GM19395 (cell line): ENCODE results near the gene SLC12A3.

Source experiments
- ATAC-seq: cut with Tn5 transposase; IDR thresholded peaks from one replicate; pipeline ENCODE4 v1.9.1; 2021; ENCODE audit warnings: mild to moderate bottlenecking, moderate library complexity; ENCODE audit not compliant: unreplicated experiment

SLC12A3 gene

GRCh38 chr16:56938664-56939513, 73.9 kb downstream of the SLC12A3 start:
- ATAC-seq, result no peak

GRCh38 chr16:56939801-56940200, 74.8 kb downstream of the SLC12A3 start:
- no peak for ATAC-seq

DNA sequence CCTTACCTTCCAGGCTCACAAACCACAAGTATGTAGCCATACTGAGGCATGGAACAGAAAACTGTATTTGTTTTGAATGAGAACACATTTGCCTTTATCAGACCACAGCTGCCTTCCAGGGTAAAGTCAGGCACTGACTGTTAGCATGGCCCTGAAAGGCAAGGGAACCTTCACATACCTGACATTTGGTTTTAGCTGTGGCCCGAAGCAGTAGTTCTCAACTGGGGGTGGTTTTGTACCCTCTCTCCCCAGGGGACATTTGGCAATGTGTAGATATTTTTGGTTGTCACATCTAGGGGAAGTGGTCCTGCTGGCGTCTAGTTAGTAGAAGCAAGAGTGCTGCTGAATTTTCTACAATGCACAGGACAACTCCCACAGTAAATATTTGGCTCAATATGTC, 76.1 kb downstream of the SLC12A3 start:
- no peak for ATAC-seq

- ATAC-seq, result no peak
These were observed 76.9 kb downstream of the SLC12A3 start for GRCh38 chr16:56941856-56942331.

DNA sequence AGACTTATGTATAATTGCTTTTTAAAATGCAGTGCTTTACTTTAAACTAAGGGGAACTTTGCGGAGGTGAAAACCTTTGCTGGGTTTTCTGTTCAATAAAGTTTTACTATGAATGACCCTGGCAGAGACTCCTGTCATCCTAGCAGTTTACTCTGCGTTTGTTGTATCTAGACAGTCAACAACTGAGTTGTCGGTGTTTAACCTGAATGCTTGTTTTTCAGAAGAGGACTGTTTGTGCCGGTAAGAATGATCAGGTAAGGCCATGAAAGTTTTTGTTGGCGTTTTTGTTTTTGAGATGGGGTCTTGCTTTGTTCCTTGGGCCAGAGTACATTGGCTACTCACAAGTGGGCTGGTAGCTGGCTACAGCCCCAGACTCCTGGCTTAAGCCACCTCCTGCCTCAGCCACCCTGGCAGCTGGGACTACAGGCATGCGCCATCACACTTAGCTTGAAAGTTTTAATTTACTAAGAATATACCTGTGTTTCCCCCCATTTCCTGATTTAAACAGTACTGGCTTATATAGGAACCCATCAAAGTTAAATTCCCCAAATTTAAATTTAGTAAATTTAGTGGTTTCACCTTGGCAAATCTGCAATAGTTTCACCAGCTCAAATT, 78.9 kb downstream of the SLC12A3 start:
- ATAC-seq, result no peak

DNA sequence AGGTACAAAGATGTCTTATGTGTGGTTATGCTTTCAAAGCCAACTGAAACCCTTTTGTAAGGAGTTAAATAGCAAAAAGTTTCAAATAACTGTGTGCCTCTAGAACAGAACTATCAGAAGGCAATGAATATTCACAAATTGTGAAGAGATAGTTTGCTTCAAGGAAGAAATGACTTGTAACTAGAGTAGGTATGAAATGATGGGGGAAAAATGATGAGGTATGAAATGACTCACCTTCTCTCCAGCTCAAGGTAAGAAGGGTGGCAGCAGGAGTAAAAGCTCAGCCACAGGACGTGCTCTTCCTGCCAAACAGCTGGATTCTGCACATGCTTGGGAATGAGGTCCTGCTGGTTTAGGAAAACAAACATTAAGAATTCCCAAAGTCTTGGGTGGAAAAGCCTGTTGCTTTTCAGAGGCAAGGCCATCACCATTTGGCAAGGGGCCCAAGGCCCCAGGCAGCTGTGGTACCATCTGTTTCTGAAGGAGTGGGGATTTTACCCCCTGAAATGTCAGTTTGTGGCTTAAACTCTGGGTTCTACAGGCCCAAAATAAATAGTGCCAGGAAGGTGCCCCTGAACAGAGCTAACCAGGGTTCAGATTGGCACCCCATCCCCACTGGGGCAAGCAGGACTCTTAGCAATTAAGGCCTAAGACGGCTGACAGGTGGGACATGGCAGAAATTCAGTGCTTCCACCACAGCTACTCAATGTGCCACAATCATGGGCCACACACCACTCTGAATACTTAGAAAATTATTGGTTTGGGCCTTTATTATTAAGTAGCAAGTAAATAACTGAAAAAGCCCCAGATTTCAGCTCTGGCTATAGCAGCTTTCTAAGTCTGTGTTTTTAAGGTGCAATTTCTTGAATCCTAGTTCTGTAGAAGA, 80.2 kb downstream of the SLC12A3 start:
- ATAC-seq, result peak; percentile 40

DNA sequence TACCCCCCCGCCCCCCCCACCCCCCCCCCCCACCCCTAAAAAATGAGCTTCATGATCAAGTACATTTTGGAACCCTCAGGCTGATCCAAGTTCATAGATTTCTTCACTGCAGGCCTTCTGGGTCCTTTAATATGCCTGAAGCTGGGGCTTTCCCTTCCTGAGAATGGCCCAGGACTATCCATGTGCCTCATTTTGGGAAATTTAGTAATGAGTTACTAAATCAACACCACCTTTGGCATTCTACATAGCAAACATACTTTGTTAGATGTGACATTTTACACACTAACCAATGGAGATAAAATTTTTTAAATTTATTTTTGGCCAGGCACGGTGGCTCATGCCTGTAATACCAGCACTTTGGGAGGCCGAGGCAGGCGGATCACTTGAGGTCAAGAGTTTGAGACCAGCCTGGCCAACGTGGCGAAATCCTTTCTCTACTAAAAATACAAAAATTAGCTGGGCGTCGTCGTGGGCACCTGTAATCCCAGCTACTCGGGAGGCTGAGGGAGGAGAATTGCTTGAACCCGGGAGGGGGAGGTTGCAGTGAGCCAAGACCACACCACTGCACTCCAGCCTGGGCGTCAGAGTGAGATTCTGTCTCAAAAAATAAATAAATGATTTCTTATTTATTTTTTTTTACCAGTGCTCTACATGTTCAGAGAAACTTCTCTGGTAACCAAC, 81.0 kb downstream of the SLC12A3 start:
- ATAC-seq, result no peak

DNA sequence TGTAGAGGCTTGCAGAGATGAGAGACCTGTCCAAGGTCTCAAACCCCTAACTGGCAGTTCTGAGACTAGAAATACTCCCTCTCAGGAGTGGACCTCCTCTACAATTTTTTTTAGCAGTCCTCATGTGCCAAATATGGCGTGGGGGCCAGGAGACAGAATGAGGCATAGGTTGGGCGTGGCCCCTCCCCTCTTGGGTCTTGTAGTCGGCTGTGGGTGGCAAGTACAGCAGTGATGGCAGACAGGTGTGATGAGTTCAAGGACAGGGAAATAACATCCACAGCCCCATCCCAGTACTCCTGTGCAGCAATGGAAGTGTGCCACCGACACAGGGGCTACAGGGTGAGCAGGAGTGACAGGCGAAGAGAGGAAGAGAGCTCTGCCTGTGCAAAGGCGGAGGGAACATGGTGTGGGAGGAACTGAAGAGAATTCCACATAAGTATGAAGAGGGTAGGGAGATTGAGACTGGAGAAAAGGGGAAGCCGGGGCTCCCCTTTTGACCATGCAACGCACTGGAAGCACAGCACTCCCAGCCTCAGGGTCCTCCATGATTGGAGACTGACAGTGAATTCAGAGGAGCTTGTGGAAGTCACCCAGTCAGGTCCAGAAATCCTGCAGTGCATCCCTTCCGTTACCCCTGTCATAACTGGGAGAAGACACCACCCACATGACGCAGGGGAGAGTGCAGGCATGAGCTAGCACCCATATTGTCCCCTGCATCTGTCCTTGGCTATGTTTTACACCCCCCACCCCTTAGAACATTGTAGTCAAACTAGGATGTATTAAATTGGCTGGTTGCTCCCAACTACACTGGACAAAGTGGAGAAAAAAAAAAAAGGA, 82.0 kb downstream of the SLC12A3 start:
- no peak for ATAC-seq

- no peak for ATAC-seq
These were observed 82.6 kb downstream of the SLC12A3 start for GRCh38 chr16:56947604-56947995.

GRCh38 chr16:56948234-56948633, 83.2 kb downstream of the SLC12A3 start:
- ATAC-seq, result no peak

GRCh38 chr16:56950051-56950450, 85.0 kb downstream of the SLC12A3 start:
- ATAC-seq, result no peak

DNA sequence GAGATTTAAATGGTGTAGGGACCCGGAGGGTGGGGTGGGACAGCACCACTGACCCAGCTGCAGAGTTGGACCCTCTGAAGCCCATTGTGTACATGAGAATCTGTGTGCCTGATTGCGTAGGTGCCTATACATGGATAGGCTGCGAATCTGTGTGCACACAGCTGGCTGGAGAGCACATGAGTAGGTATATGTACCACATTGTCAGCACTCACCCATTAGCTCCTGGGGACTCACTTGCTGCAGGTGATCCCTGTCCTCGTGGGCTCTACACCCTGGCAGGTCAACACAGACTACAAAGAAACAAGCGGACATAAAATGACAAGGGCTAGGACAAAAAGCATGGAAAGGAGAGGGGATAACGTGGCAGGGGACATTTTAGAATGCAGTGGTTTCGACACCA, 85.4 kb downstream of the SLC12A3 start:
- no peak for ATAC-seq

DNA sequence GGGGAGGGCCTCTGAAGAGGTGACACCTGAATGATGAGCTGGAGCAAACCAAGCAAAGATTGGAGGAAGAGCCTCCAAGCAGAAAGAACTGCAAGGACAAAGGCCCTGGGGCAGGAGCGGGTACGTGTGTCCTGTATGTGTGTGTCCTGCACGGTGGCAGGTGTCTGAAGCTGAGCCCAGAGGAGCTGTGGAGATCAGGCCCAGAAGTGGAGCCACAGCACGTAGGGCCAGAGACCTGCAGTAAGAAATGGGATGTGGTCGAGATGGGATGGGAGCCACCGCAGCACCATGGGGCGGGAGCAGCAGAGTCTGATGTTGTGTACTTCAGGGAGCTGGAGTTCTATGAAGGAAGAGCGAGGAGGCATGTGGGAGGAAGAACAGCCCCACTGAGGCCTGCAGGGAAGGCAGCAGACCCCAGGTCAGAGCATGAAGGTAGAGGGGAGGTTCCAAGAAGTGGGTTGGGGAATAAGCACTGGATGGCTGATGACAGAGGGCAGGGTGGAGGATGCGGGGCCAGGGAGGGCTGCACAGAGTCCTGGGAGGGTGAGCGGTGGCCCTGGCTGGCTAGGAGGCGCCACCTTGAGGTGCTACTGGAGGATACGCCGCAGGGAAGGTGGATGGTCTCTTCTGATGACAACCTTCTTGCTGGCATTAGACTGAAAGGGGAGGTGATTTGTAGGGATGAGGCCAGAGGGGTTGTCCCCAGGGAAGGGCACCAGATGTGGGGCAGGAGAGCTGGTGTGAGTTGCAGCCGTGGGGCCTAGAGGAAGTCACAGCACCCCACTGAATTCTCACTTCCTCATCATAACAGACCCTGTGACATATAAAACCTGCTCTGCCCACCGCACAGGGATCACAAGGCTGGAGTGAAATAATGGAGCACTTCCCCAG, 86.1 kb downstream of the SLC12A3 start:
- peak; percentile 60 for ATAC-seq

DNA sequence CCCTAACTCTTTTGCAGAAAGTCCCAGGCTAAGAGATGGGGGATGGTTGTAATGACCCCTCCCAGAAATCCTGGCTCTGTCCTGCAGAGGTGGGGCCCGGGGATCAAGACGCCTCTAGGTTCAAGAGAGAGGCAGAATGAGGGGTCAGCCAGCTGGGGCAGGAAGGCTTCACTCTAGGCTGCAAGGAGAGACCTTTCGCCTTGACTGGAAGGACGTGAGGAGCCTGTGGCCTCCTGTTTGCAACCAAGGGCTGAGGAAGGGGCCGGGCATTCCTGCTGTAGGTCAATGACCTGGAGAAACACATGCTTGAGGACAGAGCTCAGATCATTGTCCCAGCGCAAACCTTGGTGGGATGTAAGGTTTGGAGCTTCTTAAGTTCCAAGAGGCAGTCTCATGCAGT, 88.0 kb downstream of the SLC12A3 start:
- no peak for ATAC-seq

DNA sequence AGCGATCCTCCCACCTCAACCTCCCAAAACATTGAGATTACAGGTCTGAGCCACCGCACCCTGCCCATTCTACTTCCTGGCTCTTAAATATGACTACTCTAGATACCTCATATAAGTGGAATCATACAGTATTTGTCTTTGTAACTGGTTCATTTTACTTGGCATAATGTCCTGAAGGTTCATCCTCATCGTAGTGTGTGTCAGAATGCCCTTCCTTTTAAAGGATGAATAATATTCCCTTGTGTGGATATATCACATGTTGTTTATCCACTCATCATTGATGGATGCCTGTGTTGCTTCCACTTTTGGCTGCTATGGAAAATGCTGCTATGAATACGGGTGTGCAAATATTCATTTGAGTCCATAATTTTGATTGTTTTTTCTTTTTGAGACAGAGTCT, 91.1 kb downstream of the SLC12A3 start:
- no peak for ATAC-seq

DNA sequence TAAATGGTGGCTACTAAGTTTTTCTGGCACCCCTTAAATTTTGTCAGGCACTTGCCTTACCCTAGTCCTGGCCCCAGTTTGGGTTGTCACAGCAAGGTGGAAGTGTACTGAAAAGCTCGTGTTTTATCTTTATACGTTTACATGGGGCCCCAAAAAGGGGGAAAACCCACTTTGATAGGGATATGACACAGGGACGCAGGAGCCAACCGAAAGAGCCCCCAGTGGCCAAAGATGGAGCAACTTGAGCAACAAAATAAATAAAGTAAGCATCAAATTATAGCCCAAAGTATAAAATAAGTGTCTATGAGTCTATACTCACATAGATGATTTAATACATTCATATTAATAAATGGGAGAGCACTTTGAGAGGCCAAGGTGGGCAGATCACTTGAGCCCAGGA, 91.7 kb downstream of the SLC12A3 start:
- no peak for ATAC-seq

DNA sequence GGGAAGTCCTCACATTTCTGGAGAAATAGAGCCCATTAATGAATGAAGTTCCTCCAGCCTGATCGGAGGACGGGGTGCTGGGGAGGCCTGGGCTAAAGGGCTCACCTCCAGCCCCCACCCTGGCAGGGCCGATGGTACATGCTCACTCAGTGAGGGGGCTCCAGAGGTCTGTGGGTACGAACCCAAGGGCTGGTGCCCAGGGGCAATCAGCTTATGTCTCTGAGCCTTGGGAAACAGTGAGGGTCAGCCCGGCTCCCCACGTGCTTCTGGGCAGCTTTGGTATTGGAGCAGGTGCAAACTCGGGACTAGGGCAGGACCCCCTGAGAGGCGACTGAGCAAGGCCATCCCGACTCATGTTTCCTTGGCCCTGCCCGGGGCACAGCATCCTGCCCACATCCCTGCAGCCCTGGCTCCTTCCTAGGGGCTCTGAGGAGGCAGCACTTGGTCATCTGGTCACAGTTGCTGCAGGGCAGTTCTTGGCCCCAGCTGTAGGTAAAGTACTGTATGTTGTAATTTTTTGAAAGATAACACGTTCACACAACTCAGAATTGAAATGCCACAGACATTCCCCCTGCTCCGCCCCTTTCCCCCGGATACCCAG, 95.8 kb downstream of the SLC12A3 start:
- no peak for ATAC-seq

DNA sequence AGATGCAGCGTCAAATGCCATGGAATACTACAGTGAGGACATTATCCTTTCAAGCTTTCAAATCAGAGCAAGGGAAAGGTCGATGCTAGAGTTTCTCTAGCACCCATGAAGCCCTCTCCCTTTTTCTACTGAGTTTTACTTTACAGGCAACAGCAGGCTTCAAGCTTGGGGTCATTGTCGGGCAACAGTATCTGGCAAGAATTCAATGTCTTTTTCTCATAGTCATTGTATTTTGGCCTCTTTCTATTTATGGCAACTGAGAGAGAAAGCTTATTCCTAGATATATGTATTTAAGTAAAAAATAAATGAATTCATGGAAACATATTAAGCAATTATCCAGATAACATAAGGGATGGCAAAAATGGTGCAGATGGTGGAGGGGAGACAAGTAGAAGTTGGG, 96.4 kb downstream of the SLC12A3 start:
- no peak for ATAC-seq

DNA sequence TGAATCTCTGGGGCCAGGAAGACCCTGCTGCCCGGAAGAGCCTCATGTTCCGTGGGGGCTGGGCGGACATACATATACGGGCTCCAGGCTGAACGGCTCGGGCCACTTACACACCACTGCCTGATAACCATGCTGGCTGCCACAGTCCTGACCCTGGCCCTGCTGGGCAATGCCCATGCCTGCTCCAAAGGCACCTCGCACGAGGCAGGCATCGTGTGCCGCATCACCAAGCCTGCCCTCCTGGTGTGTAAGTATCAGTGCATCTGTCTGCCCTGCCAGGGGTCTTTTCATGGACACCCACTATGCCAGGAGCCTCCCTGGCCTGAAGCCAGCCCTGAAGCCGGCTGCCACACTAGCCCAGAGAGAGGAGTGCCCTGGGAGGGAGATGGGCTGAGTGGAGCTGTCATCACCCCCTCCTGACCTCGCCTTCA, 96.9 kb downstream of the SLC12A3 start, which contains the start of gene CETP:
TSS of gene CETP (plus strand) at position 100 of the 431 bp plus-strand sequence. CDS start at position 130, 30 bp downstream.
- no peak for ATAC-seq
